Testis (tissue), 3 donors: ENCODE measurements around the gene AFAP1. TPM values are rescaled to one million over a fixed set of nuclear protein-coding genes. Genes with fewer than 3 reads are reported as not detected.

Source experiments
- DNase-seq: peaks from one replicate; pipeline ENCODE4 v3.0.0-alpha.2; 2019
- H3K27ac ChIP-seq, 2 donors: fragments of 200-600 bp; sonication (generic); one replicate each; pipeline ENCODE4 v1.5.1; 2019
- H3K27me3 ChIP-seq: fragments of 200-600 bp; sonication (generic); one replicate; pipeline ENCODE4 v1.5.1; 2019
- H3K36me3 ChIP-seq: fragments of 200-600 bp; sonication (generic); one replicate; pipeline ENCODE4 v1.5.1; 2017; ENCODE audit warnings: low read depth; ENCODE audit errors: missing control alignments
- H3K4me1 ChIP-seq: fragments of 200-600 bp; sonication (generic); one replicate; pipeline ENCODE4 v1.5.1; 2019
- H3K4me3 ChIP-seq, 2 donors: fragments of 200-600 bp; sonication (generic); one replicate each; pipeline ENCODE4 v1.5.1; 2017 to 2019
- H3K9me3 ChIP-seq: fragments of 200-600 bp; sonication (generic); one replicate; pipeline ENCODE4 v1.5.1; 2017
- CTCF ChIP-seq, 3 experiments: fragments of 450-650 bp in 2 of 3; fragments of 200-600 bp in 1 of 3; sonication (generic) in 1 of 3; IDR thresholded peaks; one replicate each; pipeline ENCODE4 v1.5.1; 2016 to 2019; ENCODE audit warnings: antibody characterized with exemption in 3 of 3, mild to moderate bottlenecking in 2 of 3, moderate library complexity in 1 of 3
- POLR2A ChIP-seq: fragments of 450-650 bp; IDR thresholded peaks from one replicate; pipeline ENCODE4 v1.6.1; 2017; ENCODE audit warnings: antibody characterized with exemption, mild to moderate bottlenecking, moderate library complexity
- WGBS, 2 donors: methylation state at CpG; one replicate each; pipeline ENCODE4 v1.1.5; 2018; 5-methylcytosine and 5-hydroxymethylcytosine counted together
- intact Hi-C: fragments of 100-400 bp; cut with DNase I; formaldehyde crosslinking; loops from one replicate; pipeline ENCODE4 v1.15.1; 2023; ENCODE audit warnings: low total_unique reads
- polyA plus RNA-seq: library from polyadenylated mRNA; stranded (reverse); fragments of 350-450 nt; fragmentation: Illumina TruSeq; extraction: RNeasy Lipid Tissue Mini Kit (QIAGEN cat#74804); gene quantifications from one replicate; pipeline ENCODE4 v1.2.3, GENCODE V29; 2014; ENCODE audit warnings: low read depth, low replicate concordance; ENCODE audit not compliant: insufficient read depth
- total RNA-seq, 2 donors: library from RNA; depleted of rRNA; stranded (reverse); fragments of >200 nt; gene quantifications; one replicate each; pipeline ENCODE4 v1.2.3, GENCODE V29; 2016

Gene AFAP1
- total and polyA plus RNA-seq, 3 donors from 2014 or later, result 23.1 to 52.4 (median 51.4) TPM

- 65 to 70% methylated on average over 12 of the region's 12 CpGs for WGBS, 2 donors
- DNase-seq, result no peak
- no peak overlapping the region for H3K27ac ChIP-seq
These were observed 47.2 kb downstream of the AFAP1 start for GRCh38 chr4:7892212-7893019.

GRCh38 chr4:7890635-7891393 lies 48.8 kb downstream of the AFAP1 start:
- H3K4me3 ChIP-seq, result no peak overlapping the region
- no peaks in the 10 kb centered on the region for H3K4me1 ChIP-seq
- intact Hi-C loops, result no loop called here
- WGBS, 2 donors, result 57 to 67% methylated on average over 7 of the region's 7 CpGs
- DNase-seq, result no peak
- no peaks in the 10 kb centered on the region for H3K9me3 ChIP-seq
- no peaks in the 10 kb centered on the region for H3K36me3 ChIP-seq
- TF ChIP-seq POLR2A, result no peak
- no peak for TF ChIP-seq CTCF (IDR thresholded peaks at IDR 0.05)
- H3K27me3 ChIP-seq, result no peaks in the 10 kb centered on the region
- no peak overlapping the region for H3K27ac ChIP-seq

More at GRCh38 chr4:7892212-7893019, 47.2 kb downstream of the AFAP1 start:
- Histone ChIP-seq H3K4me3 (no peak overlapping the region), H3K9me3 (no peaks in the 10 kb centered on the region), H3K4me1 (no peaks in the 10 kb centered on the region), H3K27me3 (no peaks in the 10 kb centered on the region), H3K36me3 (no peaks in the 10 kb centered on the region)
- intact Hi-C loops, result no loop called here
- no peak for TF ChIP-seq CTCF (IDR thresholded peaks at IDR 0.05)
- no peak for TF ChIP-seq POLR2A

GRCh38 chr4:7887436-7887835 lies 52.2 kb downstream of the AFAP1 start:
- intact Hi-C loops, result no loop called here
- no peaks in the 10 kb centered on the region for H3K27me3 ChIP-seq
- no peak overlapping the region for H3K27ac ChIP-seq
- TF ChIP-seq POLR2A (no peak), CTCF (IDR thresholded peaks at IDR 0.05) (no peak)
- no peak overlapping the region for H3K4me3 ChIP-seq
- H3K9me3 ChIP-seq, result no peaks in the 10 kb centered on the region
- 86 to 96% methylated on average over 3 of the region's 3 CpGs for WGBS, 2 donors
- H3K4me1 ChIP-seq, result no peaks in the 10 kb centered on the region
- no peaks in the 10 kb centered on the region for H3K36me3 ChIP-seq
- DNase-seq, result no peak

- WGBS, 2 donors, result 71 to 73% methylated on average over 9 of the region's 9 CpGs
- no peaks in the 10 kb centered on the region for H3K4me1 ChIP-seq
- no peaks in the 10 kb centered on the region for H3K9me3 ChIP-seq
- no peak for TF ChIP-seq POLR2A
- no peak for TF ChIP-seq CTCF (IDR thresholded peaks at IDR 0.05)
- no peak for DNase-seq
- H3K4me3 ChIP-seq, result no peak overlapping the region
- no peak overlapping the region for H3K27ac ChIP-seq
- H3K27me3 ChIP-seq, result no peaks in the 10 kb centered on the region
- intact Hi-C loops, result no loop called here
- H3K36me3 ChIP-seq, result no peaks in the 10 kb centered on the region
These were observed 53.4 kb downstream of the AFAP1 start for GRCh38 chr4:7886007-7886973.
